ENCODE data around the gene NINJ2. TPM values are rescaled to one million over a fixed set of nuclear protein-coding genes. Genes with fewer than 3 reads are reported as not detected.

The NINJ2 gene
- total RNA-seq, 1 donor from 2014 or later = 0.26 TPM

- FAIRE-seq = no peak
Observed at GRCh38 chr12:533718-534117, 129.5 kb downstream of the NINJ2 start.

GRCh38 chr12:532908-533565 is 130.2 kb downstream of the NINJ2 start:
- no peaks in the 10 kb centered on the region for H3K36me3 ChIP-seq (ENCODE audit: control insufficient read depth, insufficient read depth, low read length)

More at GRCh38 chr12:533718-534117, 129.5 kb downstream of the NINJ2 start:
- H3K27me3 ChIP-seq (ENCODE audit: control insufficient read depth, insufficient read depth, low read length) = no peaks in the 10 kb centered on the region
- no peaks in the 10 kb centered on the region for H3K36me3 ChIP-seq (ENCODE audit: control insufficient read depth, insufficient read depth, low read length)
- TF ChIP-seq CTCF (IDR thresholded peaks at IDR 0.05; ENCODE audit: insufficient read depth, low read length, severe bottlenecking) = no peak
- H3K4me3 ChIP-seq (ENCODE audit: low read depth, low read length) = no peak overlapping the region
- no peak for DNase-seq (ENCODE audit: low read depth)

DNA sequence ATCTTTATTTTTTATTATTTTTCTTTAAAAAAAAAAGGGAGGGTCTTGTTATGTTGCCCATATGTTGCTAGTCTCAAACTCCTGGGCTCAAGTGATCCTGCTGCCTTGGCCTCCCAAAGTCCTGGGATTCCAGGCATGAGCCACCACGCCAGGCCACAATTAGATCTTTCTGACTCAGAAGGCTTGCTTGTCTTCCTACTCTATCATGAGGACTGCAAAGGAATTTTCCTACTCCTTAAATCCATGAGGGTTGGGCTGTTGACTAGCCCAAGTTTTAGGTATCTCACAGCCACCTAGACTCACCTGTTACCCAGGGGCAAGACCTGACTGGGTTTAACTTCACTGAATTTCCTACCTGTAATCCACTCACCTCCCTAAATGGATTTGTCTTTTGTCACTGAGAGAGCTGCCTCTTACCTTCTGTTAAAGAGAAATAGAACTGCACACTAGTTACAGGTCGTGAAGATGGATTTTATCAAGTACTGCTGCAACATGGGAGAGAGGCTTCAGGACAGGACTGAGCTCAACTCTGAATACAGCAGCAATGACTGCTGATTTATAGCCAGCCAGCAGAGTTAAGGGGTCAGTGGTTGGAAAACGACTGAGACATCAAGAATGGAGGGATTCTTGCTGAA is 131.2 kb downstream of the NINJ2 start:
- Histone ChIP-seq H3K27me3 (ENCODE audit: control insufficient read depth, insufficient read depth, low read length) (no peaks in the 10 kb centered on the region), H3K36me3 (ENCODE audit: control insufficient read depth, insufficient read depth, low read length) (no peaks in the 10 kb centered on the region), H3K4me3 (ENCODE audit: low read depth, low read length) (no peak overlapping the region)
- no peak for FAIRE-seq
- TF ChIP-seq CTCF (IDR thresholded peaks at IDR 0.05; ENCODE audit: insufficient read depth, low read length, severe bottlenecking) = no peak
- DNase-seq (ENCODE audit: low read depth) = peak; percentile 53

More at GRCh38 chr12:532908-533565, 130.2 kb downstream of the NINJ2 start:
- Histone ChIP-seq H3K4me3 (ENCODE audit: low read depth, low read length) (no peak overlapping the region), H3K27me3 (ENCODE audit: control insufficient read depth, insufficient read depth, low read length) (no peaks in the 10 kb centered on the region)
- TF ChIP-seq CTCF (IDR thresholded peaks at IDR 0.05; ENCODE audit: insufficient read depth, low read length, severe bottlenecking) = no peak
- FAIRE-seq (peak; percentile 99), DNase-seq (ENCODE audit: low read depth) (peak; percentile 94)

DNA sequence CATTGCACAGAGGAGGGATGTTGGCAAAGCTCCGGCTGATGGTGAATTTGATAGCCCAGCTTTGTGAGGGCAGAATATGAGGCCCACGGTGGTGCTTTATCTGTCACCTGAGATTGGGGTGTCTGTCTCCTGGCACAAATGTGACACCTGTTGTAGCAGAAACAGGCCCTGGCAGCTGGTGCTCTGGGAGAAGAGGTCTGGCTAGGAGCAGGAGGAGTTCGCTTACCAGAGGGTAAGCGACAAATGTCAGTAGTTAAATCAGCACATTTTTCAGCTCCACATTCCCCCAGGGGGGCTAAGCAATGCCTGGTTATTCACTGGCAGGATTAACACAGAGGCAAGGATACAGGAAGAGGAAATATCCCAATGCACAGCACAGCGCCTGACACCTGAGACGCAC is 132.4 kb downstream of the NINJ2 start:
- no peak overlapping the region for H3K4me3 ChIP-seq (ENCODE audit: low read depth, low read length)
- no peak for TF ChIP-seq CTCF (IDR thresholded peaks at IDR 0.05; ENCODE audit: insufficient read depth, low read length, severe bottlenecking)
- no peaks in the 10 kb centered on the region for H3K27me3 ChIP-seq (ENCODE audit: control insufficient read depth, insufficient read depth, low read length)
- no peaks in the 10 kb centered on the region for H3K36me3 ChIP-seq (ENCODE audit: control insufficient read depth, insufficient read depth, low read length)
- FAIRE-seq (no peak), DNase-seq (ENCODE audit: low read depth) (no peak)

DNA sequence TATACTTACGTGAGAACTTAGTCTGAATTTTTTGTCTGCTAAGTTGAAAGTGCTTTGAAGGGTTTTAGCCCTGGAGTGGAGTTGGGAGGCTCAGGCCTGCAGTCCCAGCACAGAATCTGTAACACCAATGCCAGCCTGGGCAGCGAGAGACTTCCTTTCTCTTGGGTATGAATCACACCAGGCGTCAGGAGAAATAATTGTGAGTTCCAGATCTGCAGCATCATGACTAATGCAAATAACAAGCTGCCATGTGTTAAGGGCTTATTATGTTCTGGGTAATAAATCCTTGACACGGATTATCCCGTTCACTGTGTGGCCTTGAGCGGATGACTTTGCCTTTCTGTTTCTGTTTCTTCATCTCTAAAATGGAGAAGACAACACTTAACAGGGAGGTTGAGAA is 132.9 kb downstream of the NINJ2 start:
- Histone ChIP-seq H3K27me3 (ENCODE audit: control insufficient read depth, insufficient read depth, low read length) (no peaks in the 10 kb centered on the region), H3K4me3 (ENCODE audit: low read depth, low read length) (no peak overlapping the region), H3K36me3 (ENCODE audit: control insufficient read depth, insufficient read depth, low read length) (no peaks in the 10 kb centered on the region)
- DNase-seq (ENCODE audit: low read depth) (peak; percentile 94), FAIRE-seq (peak; percentile 83)
- TF ChIP-seq CTCF (IDR thresholded peaks at IDR 0.05; ENCODE audit: insufficient read depth, low read length, severe bottlenecking) = no peak

Data from bronchial epithelial cell (primary cell).